Measurements from ENCODE around the gene MCHR2.

Gene MCHR2

DNA sequence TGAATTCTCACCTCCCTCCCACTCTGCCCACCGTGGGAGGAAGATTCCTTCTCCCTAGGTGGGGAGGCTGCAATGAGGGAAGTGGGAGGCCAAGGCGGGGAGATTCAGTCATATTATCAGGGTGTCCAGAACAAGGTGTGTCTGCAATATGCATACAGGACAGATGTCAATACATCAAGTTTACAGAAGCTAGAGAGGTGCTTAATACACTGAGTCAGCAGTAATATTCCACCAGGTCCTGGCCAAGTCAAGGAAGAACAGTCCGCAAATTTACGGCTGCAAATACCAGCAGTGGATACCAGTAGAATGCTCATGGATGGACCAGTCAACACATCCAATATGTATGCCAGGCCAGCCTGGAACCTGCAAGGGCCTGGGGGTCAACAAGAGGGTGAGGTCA lies 119.0 kb downstream of the MCHR2 start:
- no peaks in the 10 kb centered on the region for H3K79me1 ChIP-seq (ENCODE audit: low read length)
- no peak overlapping the region for H2AK5ac ChIP-seq (ENCODE audit: low read length)
- H4K8ac ChIP-seq (ENCODE audit: low read depth, low read length): no peak overlapping the region
- no peak overlapping the region for H4K5ac ChIP-seq (ENCODE audit: low read length)
- no peak overlapping the region for H3K4me2 ChIP-seq (ENCODE audit: low read length)
- no peak overlapping the region for H3K23ac ChIP-seq (ENCODE audit: low read length)
- H3K27me3 ChIP-seq (ENCODE audit: insufficient read depth, low read length, poor library complexity): no peaks in the 10 kb centered on the region
- H3K4me1 ChIP-seq (ENCODE audit: control insufficient read depth, low read depth, low read length): no peaks in the 10 kb centered on the region
- H3K18ac ChIP-seq (ENCODE audit: low read length): no peak overlapping the region
- H3K4ac ChIP-seq (ENCODE audit: low read depth, low read length): no peak overlapping the region
- no peak overlapping the region for H2BK15ac ChIP-seq (replicated peaks; ENCODE audit: low read depth)
- no peak overlapping the region for H3K4me3 ChIP-seq (ENCODE audit: low read length)
- H3K9ac ChIP-seq (ENCODE audit: low read length): no peak overlapping the region
- H2BK5ac ChIP-seq (ENCODE audit: low read length): no peak overlapping the region
- no peaks in the 10 kb centered on the region for H3K79me2 ChIP-seq (ENCODE audit: control insufficient read depth, insufficient read depth, low read length)
- H3K27ac ChIP-seq (ENCODE audit: low read depth, low read length): no peak overlapping the region
- WGBS (ENCODE audit: extremely low coverage, insufficient coverage, low lambda C conversion rate): no CpG with 5 or more reads among the region's 4 CpGs
- no peaks in the 10 kb centered on the region for H3K36me3 ChIP-seq (ENCODE audit: control insufficient read depth, insufficient read depth, low read length)
- no peak for DNase-seq
- no peak overlapping the region for H3K56ac ChIP-seq (ENCODE audit: low read length)
- no peak overlapping the region for H2BK120ac ChIP-seq (ENCODE audit: low read depth, low read length)

DNA sequence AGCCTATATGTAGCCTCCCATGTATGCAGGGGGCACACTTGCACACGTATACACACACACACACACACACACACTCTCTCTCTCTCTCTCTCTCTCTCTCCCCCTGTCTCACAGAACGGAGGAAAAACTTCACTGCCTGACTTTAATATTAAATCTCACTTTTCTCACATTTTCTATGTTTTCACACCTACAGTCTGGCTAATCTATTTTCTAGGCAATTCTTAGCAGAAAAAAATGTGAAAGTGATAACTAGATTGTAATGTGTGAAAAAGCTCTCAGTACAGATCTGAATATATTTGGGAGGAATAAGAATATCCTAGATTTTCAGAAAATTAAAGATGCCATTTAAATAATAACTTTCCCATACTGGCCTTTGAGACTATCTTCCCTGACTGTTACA lies 120.9 kb downstream of the MCHR2 start:
- H3K79me1 ChIP-seq (ENCODE audit: low read length): no peaks in the 10 kb centered on the region
- H3K4me1 ChIP-seq (ENCODE audit: control insufficient read depth, low read depth, low read length): no peaks in the 10 kb centered on the region
- H4K8ac ChIP-seq (ENCODE audit: low read depth, low read length): no peak overlapping the region
- no peak overlapping the region for H2BK15ac ChIP-seq (replicated peaks; ENCODE audit: low read depth)
- H2AK5ac ChIP-seq (ENCODE audit: low read length): no peak overlapping the region
- no peak overlapping the region for H2BK5ac ChIP-seq (ENCODE audit: low read length)
- H3K27me3 ChIP-seq (ENCODE audit: insufficient read depth, low read length, poor library complexity): no peaks in the 10 kb centered on the region
- no peak overlapping the region for H3K4me2 ChIP-seq (ENCODE audit: low read length)
- no peaks in the 10 kb centered on the region for H3K79me2 ChIP-seq (ENCODE audit: control insufficient read depth, insufficient read depth, low read length)
- no peak overlapping the region for H4K5ac ChIP-seq (ENCODE audit: low read length)
- H3K4me3 ChIP-seq (ENCODE audit: low read length): no peak overlapping the region
- WGBS (ENCODE audit: extremely low coverage, insufficient coverage, low lambda C conversion rate): no CpG with 5 or more reads among the region's 2 CpGs
- no peak overlapping the region for H3K56ac ChIP-seq (ENCODE audit: low read length)
- no peak overlapping the region for H3K4ac ChIP-seq (ENCODE audit: low read depth, low read length)
- no peak overlapping the region for H3K18ac ChIP-seq (ENCODE audit: low read length)
- no peak overlapping the region for H3K23ac ChIP-seq (ENCODE audit: low read length)
- no peak for DNase-seq
- no peak overlapping the region for H3K27ac ChIP-seq (ENCODE audit: low read depth, low read length)
- H3K9ac ChIP-seq (ENCODE audit: low read length): no peak overlapping the region
- H2BK120ac ChIP-seq (ENCODE audit: low read depth, low read length): no peak overlapping the region
- H3K36me3 ChIP-seq (ENCODE audit: control insufficient read depth, insufficient read depth, low read length): no peaks in the 10 kb centered on the region

DNA sequence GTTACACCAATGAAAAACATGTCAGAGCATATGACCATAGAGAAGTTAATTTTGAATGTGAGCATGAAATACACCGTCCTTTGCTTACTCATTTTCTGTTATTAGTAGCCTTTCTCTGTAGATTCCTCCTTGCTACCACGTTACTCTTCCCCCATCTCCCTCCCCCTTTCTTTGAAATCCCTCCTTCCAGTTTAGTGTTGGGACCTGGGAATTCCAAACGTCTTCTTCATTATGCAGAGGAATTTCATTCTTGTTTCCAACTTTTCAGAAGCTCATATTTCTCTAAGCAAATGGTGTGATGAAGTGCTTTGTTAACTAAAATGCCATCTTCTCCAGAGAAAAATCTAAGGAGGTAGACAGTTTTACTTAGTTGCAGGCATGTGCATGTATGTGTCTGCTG lies 122.4 kb downstream of the MCHR2 start:
- no peak overlapping the region for H2AK5ac ChIP-seq (ENCODE audit: low read length)
- H3K4me1 ChIP-seq (ENCODE audit: control insufficient read depth, low read depth, low read length): no peaks in the 10 kb centered on the region
- H3K36me3 ChIP-seq (ENCODE audit: control insufficient read depth, insufficient read depth, low read length): no peaks in the 10 kb centered on the region
- no peaks in the 10 kb centered on the region for H3K79me1 ChIP-seq (ENCODE audit: low read length)
- no peak overlapping the region for H2BK15ac ChIP-seq (replicated peaks; ENCODE audit: low read depth)
- no peak overlapping the region for H3K18ac ChIP-seq (ENCODE audit: low read length)
- no peak overlapping the region for H2BK120ac ChIP-seq (ENCODE audit: low read depth, low read length)
- no peak overlapping the region for H3K27ac ChIP-seq (ENCODE audit: low read depth, low read length)
- H3K4me3 ChIP-seq (ENCODE audit: low read length): no peak overlapping the region
- no peaks in the 10 kb centered on the region for H3K27me3 ChIP-seq (ENCODE audit: insufficient read depth, low read length, poor library complexity)
- H4K8ac ChIP-seq (ENCODE audit: low read depth, low read length): no peak overlapping the region
- no peak overlapping the region for H3K23ac ChIP-seq (ENCODE audit: low read length)
- WGBS (ENCODE audit: extremely low coverage, insufficient coverage, low lambda C conversion rate): no CpG with 5 or more reads among the region's 3 CpGs
- no peak overlapping the region for H4K5ac ChIP-seq (ENCODE audit: low read length)
- no peak overlapping the region for H3K9ac ChIP-seq (ENCODE audit: low read length)
- H3K79me2 ChIP-seq (ENCODE audit: control insufficient read depth, insufficient read depth, low read length): no peaks in the 10 kb centered on the region
- H3K4me2 ChIP-seq (ENCODE audit: low read length): no peak overlapping the region
- H3K56ac ChIP-seq (ENCODE audit: low read length): no peak overlapping the region
- H2BK5ac ChIP-seq (ENCODE audit: low read length): no peak overlapping the region
- H3K4ac ChIP-seq (ENCODE audit: low read depth, low read length): no peak overlapping the region
- no peak for DNase-seq

All from mesendoderm (in vitro differentiated cells).